Measurements from ENCODE around the gene H6PD.

H6PD gene

GRCh38 chr1:9207086-9207485 is 27.5 kb upstream of the H6PD start:
- DNase-seq, result no peak

DNA sequence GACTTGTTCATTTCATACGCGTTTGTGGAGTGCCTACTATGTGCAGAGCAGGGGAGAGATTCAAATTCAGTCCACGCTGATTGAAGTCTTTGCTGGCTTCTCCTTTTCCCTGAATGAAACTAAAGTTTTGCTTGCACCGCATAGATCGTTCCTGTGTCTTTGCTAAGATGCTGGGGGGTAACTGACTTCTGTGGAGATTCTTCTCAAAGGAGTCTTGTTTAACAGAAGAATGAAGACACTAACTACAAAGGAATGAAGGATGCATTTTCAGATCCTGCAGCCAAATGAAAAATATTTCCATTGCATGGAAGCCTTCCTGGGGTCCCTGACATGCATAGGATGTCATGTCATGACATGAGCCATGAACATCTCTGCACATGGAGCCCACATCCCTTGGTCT is 26.9 kb upstream of the H6PD start:
- DNase-seq, result no peak

DNA sequence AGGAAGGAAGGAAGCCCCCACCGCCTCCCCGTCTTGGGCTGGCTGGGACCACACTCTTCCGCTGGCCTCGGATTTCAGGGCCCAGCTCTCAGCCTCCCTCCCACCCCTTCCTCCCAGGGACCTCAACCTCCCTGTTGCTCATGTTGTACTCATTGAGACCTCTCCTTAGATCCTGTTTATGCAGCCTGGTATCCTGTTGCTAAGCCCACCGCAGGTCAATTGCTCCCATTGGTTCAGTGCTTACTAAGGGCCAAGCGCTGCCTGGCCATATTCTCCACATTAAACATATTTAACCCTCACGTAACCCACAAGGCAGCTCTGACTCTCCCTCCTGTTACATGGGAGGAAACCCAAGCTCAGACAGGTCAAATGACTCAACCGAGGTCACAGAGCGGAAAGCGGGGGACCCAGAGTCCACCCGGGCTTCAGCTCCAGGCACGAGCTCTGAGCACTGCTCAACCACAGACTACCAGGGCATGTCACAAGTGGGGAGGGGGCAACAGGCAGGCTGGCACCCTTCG is 23.2 kb upstream of the H6PD start:
- DNase-seq, result no peak

- no peak for DNase-seq
Observed at GRCh38 chr1:9212735-9213134, 21.8 kb upstream of the H6PD start.

DNA sequence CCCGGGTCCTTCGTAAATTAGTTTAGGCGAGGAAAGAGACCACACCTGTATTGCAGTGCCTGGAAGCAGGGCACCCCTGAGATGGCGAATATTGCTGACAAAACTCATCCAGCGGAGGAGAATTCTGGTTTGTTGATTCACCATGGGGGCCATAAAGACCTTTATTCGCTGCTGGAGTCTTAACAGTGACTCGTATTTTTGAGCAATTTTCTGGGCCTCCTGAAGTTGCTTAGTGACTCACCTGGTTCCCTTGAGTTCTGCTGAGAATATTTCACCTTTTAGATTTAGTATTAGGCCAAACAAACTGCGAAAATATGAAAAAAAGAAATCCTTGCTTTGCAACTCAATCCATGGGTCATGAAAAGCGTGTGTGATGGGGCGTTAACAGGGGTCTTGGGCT is 20.6 kb upstream of the H6PD start:
- DNase-seq, result no peak

- DNase-seq, result no peak
Observed at GRCh38 chr1:9218917-9219316, 15.7 kb upstream of the H6PD start.

DNA sequence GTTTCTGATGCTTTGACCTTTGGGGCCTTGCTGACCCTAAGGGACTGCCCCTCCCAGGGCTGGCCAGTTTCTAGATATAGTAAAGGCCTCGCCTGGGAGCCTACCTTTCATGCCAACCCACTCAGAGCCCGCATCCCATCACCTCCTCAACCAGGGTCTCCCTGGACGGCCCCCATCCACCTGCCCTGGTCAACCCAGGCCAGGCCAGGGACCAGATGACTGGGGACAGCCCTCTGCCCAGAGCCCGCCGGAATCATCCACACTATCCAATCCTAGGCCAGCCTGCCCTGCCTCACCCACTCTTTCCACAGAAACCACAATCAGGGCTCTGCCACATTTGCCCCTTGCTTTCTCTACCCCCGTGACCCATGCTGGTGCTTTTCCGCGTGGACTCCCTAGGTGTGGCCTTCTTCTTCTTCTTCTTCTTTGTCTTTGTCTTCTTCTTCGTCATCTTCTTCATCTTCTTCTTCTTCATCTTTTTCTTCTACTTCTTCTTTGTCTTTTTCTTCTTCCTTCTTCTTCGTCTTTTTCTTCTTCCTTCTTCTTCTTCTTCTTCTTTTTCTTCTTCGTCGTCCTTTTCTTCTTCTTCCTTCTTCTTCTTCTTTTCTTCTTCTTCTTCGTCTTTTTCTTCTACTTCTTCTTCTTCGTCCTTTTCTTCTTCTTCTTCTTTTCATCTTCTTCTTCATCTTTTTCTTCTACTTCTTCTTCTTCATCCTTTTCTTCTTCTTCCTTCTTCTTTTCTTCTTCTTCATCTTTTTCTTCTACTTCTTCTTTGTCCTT is 11.5 kb upstream of the H6PD start:
- DNase-seq, result no peak

- no peak for DNase-seq
Observed at GRCh38 chr1:9224664-9225410, 9.7 kb upstream of the H6PD start.

DNA sequence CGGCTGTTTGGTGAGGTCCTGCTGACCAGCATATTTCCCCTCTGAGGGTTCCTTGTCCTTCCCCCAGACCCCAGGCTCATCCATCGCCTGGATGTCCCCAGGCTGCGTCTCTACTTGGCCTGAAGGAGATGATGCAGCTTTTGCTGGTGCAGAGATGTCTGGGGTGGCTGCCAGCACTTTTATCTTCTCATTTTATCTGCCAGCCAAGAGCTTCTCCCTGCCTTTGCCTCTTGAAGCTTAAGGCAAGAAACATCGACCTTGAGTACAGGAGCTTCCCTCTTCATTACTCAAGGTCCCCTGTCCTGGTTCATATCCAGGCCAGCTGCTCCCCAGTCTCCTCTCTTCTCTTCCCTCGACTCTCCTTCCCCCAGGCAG is 9.2 kb upstream of the H6PD start:
- no peak for DNase-seq

DNA sequence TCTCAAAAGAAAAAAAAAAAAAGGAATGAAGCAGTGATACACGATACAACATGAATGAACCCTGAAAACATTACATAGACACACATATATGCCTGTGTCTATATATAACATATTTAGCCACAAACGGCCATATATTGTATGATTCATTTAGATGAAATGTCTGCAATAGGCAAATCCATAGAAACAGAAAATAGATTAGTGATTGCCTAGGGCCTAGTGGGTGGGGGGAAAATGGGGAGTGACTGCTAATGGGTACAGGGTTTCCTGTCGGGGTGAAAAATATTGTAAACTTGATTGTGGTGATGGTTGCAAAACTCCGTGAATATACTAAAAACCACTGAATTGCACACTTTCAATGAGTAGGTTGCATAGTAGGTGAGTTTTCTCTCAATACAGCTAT is 6.0 kb upstream of the H6PD start:
- no peak for DNase-seq

GRCh38 chr1:9229549-9229948 is 5.0 kb upstream of the H6PD start:
- no peak for DNase-seq

GRCh38 chr1:9230869-9231533 is 3.6 kb upstream of the H6PD start:
- no peak for DNase-seq

DNA sequence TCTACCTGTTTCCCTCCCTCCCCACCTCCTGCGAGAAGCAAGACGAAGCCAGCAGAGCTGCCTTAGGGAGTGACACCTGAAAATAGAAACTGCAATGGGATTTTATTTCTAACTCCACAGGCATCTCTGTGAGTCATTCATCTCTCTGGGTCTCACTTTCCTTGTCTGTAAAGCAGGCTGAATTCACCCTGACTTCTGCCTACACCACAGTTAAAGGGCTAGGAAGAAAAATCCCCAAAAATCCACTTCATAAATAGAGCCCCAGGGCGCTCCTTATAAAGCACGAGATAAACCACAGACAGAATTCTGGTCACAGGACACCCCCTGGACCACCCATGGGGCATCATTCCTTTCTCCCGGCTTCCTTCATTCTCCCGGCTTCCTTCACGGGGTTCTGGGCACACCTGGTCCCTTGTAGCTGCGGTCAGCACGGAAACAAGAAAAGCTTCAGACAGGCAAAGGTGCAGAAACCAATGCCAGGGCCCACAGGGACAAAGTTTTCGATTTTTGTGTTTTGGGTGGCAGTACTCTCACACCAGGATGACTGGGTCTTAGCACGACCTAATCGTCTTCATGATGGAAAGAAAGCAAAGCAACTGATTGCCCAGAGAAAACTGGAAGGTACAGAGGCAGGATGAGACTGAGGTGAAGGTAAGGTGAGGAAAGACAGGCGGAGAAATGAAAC is 2.8 kb upstream of the H6PD start:
- DNase-seq, result no peak

GRCh38 chr1:9233241-9233941 is 1.2 kb upstream of the H6PD start:
- no peak for DNase-seq

GRCh38 chr1:9233942-9234222 is 692 bp upstream of the H6PD start:
- DNase-seq, result no peak

- peak; percentile 62 for DNase-seq
Observed at GRCh38 chr1:9235096-9235459, 504 bp downstream of the H6PD start.

GRCh38 chr1:9235560-9235959 is 986 bp downstream of the H6PD start:
- no peak for DNase-seq

GRCh38 chr1:9238134-9238533 is 3.6 kb downstream of the H6PD start:
- DNase-seq, result no peak

- DNase-seq, result no peak
Observed at GRCh38 chr1:9238550-9238949, 4.0 kb downstream of the H6PD start.

DNA sequence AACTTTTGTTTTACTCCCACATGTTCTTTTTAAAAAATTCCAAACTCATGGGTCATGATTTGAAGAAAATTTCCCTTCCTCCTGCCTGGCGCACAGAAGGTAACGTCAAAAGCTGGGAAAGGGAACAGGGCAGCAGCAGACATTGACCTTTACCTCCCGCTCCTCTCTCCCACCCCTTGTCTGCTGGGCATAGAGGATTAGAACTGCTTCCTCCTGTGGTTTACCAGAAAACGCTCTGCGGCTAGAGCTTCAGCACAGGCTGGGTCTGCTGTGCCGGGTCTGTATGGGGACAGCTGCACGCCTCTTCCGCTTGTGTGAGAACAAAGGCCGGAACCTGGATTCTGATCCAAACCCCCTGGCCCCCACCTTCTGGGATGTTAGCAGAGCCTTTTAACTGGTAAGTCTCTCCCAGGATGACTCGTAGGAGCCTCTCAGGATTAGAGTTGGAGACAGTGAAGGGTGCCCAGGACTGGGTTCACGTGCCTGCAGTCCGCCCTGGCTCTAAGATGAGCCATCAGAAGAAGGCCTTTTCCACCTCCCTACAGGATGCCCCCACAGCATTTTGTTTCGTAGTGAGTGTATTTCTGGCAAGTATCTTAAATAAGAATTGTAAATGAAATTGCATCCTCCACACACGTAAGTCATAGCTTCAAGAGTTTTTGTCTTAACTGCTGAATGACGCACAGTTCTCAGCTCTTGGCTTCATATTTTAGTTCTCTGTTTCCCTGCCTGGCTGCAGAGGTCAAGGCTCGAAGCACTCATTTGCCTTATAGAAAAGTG is 5.2 kb downstream of the H6PD start:
- DNase-seq, result peak; percentile 80

DNA sequence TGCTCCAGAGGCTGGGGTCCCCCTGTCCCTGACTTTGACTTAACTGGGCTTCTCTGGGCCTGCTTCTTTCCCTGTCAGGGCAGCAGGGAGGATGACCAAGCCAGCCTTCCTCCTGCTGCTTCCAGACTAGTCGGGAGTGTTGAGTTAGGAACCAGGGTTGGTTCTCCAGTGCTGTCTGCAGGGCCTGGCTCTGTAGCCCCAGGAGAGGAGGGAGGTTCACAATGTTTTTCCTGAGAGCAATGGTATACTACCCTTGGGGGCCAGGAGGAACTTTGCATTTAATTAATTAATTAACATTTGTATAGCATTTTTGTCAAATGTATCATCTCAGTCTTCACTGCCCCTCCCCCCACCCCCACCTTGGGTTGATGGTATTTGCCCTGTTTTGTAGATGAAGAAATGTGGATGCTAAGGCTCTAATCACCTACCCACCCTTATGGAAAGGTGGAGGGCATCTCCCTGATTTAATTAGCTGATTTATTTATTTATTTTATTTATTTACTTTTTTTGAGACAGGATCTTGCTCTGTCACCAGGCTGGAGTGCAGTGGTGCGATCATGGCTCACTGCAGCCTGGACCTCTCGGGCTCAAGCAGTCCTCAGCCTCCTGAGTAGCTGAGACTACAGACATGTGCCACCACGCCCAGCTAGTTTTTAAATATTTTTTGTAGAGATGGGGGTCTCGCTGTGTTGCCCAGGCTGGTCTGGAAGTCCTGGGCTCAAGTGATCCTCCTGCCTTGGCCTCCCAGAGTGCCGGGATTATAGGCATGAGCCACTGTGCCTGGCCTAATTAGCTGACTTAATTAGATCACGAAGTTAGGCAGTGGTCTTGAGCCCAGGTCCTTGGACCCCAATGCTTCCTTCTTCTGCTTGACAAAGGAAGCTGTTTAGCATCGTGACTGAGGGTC is 6.6 kb downstream of the H6PD start:
- no peak for DNase-seq

Data from activated CD8-positive, alpha-beta memory T cell treated with anti-CD3 and anti-CD28 coated beads, Interleukin-2, amount 50 U/mL, for 48 hours (primary cell).